GM19468 (cell line): ENCODE measurements around the gene LYST.
"Not testable (repeated sequence)": the region's sequence is repeated elsewhere in the genome, so short reads cannot be mapped to it uniquely, and the experiment has no call there.

ENCODE experiments used
- ATAC-seq: cut with Tn5 transposase; IDR thresholded peaks from one replicate; pipeline ENCODE4 v1.9.1; 2021; ENCODE audit warnings: mild to moderate bottlenecking, moderate library complexity, moderate number of reproducible peaks; ENCODE audit not compliant: unreplicated experiment; ENCODE audit errors: extremely low read depth

The LYST gene

DNA sequence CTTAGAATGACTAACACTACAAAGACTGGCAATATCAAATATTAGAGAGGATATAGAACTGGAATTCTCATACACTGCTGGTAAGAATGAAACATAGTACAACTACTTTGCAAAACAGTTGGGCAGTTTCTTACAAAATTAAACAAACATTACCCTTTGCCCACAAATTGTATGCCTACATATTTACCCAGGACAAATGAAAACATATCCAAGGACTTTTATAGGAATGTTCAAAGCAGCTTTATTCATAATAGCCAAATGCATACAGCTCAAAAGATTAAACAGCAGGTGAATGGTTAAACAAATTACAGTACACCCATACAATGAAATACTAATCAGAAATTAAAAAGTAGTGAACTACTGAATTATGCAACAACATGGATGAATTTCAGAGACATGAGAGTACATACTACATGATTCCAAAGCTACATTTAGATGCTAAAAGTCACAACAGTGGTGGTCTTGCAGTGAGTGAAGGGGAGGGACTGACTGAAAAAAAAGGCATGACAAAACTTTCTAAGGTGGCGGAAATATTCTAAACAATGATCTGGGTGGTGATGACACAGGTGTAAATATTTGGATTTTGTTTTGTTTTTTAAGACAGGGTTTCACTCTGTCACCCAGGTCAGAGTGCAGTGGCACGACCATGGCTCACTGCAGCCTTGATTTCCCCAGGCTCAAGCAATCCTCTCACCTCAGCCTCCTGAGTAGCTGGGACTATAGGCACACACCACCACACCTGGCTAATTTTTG lies 40.4 kb downstream of the LYST start:
- ATAC-seq = no peak

DNA sequence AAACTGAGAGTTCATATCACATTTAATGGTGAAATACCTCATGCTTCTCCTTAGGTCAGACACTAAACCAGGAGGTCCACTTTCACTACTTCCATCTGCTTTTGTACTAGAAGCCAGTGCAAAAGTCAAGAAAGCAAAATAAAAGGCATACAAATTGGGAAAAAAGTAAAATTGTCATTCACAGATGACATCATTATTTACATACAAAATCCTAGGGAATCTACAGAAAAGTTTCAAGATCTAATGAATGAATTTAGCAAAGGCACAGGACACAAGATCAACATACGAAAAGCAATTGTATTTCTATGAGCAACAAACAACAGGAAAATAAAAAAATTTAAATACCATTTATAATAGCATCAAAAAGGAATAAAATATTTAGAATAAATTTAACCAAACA lies 41.5 kb downstream of the LYST start:
- ATAC-seq = no peak

DNA sequence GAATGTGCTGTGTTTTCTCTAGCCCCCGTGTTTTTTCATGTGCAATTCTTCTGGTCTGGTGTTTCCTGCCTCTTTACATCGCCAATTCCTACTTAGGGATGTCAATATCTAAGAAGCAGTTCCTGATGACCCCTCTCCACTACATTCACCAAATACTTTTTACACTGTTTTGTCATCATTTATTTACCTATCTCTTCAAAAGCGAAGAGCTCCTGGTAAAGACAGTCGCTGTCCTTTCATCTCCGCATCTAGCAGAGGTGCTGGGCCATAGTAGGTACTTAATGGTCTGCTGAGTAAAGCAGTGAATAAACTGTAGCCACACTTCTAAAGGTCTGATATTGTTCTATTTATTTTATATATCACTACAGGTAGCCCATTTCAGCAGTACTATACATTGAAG lies 43.0 kb downstream of the LYST start:
- no peak for ATAC-seq

- no peak for ATAC-seq
Observed at GRCh38 chr1:235822685-235823084, 44.0 kb downstream of the LYST start.

DNA sequence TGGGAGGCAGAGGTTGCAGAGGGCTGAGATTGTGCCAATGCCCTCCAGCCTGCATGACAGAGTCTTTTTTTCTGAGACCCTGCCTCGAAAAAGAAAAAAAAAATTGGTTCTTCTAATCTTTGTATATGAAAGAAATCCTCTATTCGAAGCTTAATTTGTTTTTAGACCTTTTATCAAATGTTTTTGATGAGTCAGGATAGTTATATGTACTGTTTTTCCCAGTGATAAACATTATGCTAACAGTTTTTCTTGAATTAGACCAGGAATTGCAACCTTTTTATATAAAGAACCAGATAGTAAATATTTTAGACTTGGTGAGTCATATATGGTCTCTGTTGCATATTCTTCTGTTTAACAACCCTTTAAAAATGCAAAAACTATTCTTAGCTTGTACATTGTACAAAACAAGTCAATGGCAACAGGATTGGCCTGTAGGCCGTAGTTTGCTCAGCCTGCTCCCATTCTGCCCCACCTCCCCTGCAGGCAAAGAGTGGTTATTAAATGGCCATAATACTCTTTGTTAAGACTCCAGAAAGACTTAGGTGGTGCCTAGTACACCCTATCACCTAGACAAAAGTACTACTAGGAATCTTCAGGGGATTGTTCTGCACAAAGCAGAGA lies 45.2 kb downstream of the LYST start:
- no peak for ATAC-seq

DNA sequence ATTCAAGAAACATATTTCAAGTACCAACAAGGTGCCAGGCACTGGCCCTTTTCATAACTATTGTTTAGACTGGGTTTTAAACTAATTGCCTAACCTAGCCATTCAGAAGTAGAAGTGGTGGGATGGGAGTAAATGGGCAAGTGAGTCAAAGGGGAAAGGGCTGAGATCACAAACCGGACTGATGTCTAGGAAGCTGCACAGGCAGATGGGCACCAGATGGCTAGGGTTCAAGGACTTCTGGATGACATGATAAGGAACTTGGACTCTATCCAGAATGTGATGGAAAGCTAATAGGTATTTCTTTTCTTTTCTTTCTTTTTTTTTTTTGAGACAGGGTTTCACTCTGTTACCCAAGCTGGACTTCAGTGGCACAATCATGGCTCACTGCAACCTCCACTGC lies 46.6 kb downstream of the LYST start:
- no peak for ATAC-seq

DNA sequence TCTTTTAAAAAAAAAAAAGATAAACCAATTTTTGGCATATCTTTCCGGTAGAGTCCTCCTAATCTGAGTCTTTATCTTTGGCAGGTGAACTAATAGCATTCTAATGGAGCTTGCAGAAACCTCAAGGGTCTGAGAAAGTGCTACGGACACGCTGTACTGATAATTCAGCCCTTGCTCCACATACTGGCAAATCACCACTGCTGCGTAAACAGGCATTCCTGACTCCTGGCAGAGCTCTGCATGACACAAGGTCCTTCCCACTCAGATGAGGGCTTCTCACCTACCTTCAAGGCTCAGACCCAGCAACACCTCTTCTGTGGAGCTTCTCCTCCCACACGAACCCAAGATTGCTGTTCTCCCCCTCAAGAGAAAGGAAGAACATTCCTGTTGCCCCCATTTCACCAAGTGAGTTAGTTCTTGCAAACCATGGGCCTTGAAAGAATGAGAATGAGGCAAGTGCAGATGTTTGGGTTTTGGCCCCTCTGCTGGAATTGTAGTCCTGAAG lies 48.0 kb downstream of the LYST start:
- ATAC-seq = no peak

- no peak for ATAC-seq
Observed at GRCh38 chr1:235817101-235817728, 49.5 kb downstream of the LYST start.

- no peak for ATAC-seq
Observed at GRCh38 chr1:235809688-235810397, 56.9 kb downstream of the LYST start.

DNA sequence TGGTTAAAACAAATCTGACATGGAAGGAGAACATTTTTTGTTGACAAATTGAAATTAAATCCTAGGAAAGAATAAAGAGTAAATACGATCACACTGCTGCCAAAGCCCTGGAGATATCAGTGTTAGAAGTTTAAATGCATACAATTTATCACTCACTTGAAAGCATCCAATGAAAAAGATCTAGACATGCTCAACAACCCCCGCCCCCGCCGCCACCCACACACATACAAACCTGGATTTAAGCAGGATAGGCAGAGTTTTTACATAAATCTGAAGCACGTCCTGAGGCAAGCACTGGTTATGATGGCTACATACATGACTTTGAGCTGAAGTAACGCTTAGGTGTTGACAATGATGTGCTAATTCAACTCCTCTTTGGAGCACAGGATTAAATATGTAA lies 58.5 kb downstream of the LYST start:
- ATAC-seq = no peak

DNA sequence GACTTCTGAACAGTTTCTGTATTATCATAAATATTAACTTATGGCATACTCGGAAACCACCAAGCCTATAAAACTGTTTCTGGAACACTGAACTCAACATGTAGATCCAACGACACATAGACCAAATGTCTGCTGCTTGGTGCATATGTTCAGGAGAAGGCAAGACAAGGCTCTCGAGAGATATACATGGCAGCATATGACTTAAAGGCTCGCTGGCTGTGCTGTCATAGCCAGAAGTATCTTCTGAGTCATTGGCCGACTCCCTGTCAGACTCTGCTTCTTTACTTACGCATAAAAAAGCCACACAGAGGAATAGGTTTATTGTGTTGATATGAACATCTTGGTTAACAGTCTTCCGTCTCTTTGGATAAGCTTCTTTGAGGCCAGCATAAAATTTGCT lies 60.6 kb downstream of the LYST start:
- no peak for ATAC-seq

DNA sequence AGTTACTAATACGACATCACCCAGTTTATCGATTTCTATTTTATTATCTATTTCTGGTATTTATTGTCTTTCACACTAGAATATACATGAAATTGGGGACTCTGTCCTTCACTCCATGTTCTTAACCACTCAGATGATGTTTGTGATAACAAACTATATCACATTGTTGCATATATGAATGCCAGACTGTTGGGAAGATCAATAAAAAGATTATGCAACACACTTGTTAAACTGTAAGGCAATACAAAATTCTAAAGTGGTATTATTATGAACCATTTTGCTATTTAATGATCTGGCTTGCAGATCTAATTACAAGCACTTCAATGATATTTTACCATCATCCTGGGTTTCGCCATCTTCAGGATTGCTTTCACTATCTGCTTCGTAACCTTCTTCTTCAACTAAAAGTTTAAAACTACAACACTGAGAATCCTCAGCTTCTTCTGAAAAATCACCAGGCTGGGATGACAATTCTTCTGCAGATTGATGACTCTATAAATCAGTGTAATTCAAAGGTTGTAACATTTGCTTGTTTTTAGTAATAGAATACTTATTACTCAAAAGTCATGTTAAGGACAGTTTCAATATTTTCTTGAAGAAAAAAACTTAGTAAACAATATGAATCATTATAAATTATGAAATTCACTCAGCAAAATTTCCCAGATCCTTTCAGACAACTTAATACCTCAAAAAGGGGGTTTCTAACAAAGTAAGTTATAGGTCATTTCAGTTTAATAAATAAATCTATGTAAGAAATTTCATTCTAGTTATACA lies 63.9 kb downstream of the LYST start:
- ATAC-seq = no peak

GRCh38 chr1:235799264-235799663 lies 67.4 kb downstream of the LYST start:
- no peak for ATAC-seq

DNA sequence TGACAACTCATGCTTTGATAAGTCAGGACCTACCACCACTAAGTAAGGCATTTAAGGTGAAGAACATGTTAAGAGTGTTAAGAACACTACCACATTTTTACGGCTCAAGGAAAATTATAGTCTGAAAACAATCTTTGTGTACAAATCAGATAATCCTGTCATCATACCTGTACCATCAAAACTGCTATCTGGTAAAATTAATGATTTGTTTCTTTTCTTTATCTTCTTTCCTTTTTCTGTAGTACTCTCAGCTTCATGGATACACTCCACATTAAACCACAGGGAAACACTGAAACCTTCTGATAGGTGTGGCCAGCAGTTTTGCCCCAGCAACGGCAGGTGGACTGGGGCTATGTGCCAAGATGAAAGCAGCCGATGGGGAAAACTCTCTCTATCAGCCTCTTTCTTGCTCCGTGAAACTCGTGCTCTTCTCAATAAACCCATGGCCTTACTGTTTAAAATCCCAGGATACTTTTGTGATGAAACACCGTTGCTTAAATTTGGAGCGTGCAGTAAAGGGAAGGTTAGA lies 75.1 kb downstream of the LYST start:
- no peak for ATAC-seq

- no peak for ATAC-seq
Observed at GRCh38 chr1:235790123-235790522, 76.6 kb downstream of the LYST start.

DNA sequence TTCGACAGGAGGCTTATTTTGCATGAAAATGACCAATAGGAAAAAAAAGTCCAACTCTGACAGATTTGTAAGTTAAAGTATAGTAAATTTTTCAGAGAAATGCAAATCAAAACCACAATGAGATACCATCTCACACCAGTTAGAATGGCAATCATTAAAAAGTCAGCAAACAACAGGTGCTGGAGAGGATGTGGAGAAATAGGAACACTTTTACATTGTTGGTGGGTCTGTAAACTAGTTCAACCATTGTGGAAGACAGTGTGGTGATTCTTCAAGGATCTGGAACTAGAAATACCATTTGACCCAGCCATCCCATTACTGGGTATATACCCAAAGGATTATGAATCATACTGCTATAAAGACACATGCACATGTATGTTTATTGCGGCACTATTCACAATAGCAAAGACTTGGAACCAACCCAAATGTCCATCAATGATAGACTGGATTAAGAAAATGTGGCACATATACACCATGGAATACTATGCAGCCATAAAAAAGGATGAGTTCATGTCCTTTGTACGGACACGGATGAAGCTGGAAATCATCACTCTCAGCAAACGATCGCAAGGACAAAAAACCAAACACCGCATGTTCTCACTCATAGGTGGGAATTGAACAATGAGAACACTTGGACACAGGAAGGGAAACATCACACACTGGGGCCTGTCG lies 80.3 kb downstream of the LYST start:
- not testable (repeated sequence) for ATAC-seq

DNA sequence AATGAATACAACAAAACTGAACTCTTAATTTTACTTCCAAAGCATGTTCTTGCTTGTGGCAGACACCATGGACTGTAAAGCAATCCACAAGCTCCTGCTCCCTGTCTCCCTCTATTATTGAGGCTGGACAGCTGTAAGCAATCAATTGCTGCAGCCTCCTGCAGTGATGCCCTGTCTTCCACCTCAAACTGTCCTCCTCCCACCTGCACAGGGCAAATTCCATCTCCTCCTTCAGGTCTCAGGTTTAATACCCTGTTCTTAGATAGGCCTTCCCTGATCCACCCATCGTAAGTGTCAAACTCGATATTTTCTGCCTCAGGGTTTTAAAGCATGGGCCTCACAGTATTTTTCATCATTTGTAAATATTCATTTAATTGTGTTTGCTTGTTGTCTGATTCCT lies 81.8 kb downstream of the LYST start:
- ATAC-seq = no peak

DNA sequence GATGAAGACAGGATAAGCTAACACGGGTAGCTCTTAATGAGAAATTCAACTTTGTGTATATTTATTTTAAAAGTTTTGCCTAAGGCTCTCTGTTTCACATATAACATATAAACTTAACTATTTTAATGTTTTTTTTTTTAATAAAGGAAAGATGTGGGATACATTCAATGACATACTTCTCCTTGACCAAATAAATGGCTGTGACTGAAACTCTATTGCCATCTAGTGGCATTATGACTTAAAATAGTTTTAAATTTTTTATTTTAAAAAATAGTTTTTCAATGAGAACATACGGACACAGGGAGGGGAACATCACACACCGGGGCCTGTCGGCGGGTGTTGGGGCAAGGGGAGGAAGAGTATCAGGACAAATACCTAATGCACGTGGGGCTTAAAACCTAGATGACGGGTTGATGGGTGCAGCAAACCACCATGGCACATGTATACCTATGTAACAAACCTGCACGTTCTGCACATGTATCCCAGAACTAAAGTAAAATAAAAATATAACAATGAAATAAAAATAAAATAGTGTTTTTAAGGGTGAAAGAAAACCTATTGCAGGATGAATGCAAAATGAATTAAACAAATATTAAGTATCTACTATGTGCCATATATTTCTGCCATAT lies 83.4 kb downstream of the LYST start:
- ATAC-seq = no peak

DNA sequence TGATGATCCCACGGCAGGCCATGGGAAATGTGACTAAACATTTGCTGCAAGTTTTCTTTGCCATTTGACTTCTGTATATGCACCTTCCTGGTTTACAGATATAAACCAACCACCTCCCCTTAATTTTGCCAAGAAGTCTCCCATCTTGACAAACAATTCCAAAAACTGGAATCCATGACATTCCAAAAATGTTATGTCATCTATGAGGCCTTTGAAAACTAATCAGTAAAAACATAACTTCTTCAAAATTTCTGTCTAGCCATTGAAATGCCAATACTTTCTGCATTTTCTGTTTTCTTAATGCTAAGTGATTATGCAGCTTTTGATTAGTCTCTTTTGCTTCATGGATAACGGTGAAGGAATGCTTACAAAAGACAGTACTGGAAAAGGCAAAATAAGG lies 84.1 kb downstream of the LYST start:
- ATAC-seq = no peak
